HG02642 (cell line): ENCODE results near the gene BLOC1S3.

ENCODE experiments used
- ATAC-seq: cut with Tn5 transposase; IDR thresholded peaks from one replicate; pipeline ENCODE4 v1.9.1; 2021; ENCODE audit warnings: mild to moderate bottlenecking; ENCODE audit not compliant: unreplicated experiment, poor library complexity

Gene BLOC1S3

DNA sequence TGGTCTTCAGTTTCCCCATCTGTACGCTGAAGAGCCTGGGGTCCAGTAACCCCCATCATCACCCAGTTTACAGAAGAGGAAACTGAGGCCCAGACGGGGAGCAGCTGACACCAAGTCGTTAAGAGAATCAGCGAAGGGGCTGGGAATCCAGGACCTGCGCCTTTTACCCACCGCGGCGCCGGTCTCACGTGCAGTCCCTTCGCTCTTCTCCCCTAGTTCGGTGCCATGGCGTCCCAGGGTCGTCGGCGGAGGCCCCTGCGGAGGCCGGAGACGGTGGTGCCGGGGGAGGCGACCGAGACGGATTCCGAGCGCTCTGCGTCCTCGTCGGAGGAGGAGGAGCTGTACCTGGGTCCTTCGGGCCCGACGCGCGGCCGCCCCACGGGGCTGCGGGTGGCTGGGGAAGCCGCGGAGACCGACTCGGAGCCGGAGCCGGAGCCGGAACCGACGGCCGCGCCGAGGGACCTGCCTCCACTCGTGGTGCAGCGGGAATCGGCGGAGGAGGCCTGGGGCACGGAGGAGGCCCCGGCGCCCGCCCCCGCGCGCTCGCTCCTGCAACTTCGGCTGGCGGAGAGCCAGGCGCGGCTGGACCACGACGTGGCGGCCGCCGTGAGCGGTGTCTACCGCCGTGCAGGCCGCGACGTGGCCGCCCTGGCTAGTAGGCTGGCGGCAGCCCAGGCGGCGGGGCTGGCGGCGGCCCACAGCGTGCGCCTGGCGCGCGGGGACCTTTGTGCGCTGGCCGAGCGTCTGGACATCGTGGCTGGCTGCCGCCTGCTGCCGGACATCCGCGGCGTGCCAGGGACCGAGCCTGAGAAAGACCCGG, 698 bp downstream of the BLOC1S3 start:
- ATAC-seq: peak; percentile 6

DNA sequence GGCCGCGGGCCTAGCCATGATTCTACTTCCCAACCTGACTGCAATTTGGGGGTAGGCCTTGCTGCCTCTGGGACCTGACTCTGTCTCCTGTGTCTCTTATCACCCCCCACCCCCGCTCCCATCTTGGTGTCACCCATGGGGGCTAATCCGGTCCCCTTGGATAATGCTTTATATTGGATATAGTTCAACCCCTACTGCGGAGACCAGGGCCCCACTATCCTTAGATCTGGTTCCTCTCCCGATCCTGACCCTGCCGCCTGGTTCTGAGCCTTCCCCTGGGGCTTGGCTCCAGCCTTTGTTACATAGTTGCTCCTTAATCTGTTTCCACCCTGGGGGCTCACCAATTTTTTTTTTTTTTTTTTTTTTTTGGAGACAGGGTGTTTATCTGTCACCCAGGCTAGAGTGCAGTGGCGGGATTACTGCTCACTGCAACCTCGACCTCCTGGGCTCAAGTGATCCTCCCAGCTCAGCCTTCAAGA, 1.3 kb downstream of the BLOC1S3 start:
- no peak for ATAC-seq

DNA sequence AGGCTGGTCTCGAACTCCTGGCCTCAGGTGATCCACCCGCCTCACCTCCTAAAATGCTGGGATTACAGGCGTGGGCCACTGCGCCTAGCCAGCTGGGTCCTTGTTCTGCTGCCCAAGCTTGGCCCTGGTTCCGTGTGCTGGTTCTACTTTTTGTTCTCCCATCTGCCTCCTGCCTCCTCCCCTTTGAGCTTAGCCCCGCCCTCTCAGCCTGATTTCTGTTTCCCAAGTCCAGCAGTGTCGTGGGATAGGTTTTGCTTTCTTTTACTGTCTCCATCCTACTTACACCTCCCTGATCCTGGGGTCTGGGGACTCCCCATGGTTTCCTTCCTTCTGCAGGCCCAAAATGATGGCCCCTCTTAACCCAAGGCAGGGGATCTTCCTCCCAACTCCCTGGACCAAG, 2.4 kb downstream of the BLOC1S3 start:
- no peak for ATAC-seq

DNA sequence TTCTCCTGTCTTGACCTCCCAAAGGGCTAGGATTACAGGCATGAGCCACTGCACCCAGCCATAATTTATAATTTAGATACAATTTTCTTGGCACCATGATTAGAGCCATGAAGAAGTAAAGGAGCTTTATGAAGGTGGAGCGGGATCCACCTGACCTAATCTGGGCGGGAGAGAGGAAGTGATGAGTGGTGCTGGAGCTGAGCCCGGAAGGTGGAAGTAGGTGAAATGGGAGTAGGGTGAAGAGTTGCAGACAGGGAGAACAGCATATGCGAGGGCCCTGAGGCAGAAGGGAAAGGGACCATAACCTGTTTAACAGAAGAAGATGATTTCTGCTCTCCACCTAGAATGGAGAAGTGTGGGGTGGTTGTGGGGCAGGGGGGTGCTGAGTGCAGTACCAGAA, 4.2 kb downstream of the BLOC1S3 start:
- ATAC-seq: no peak

DNA sequence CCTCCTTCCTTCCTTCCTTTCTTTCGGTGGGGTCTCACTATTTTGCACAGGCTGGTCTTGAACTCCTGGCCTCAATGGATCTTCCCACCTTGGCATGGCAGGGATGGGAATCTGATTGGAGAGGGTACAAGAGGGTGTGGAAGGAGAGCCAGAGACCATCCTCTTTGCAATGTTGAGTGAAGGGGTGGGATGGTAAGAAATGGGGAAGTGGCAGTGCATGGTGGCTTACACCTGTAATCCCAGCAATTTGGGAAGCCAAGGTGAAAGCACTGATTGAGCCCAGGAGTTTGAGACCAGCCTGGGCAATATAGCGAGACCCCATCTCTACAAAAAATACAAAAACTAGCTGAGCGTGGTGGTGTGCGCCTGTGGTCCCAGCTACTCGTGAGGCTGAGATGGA, 5.5 kb downstream of the BLOC1S3 start:
- no peak for ATAC-seq

DNA sequence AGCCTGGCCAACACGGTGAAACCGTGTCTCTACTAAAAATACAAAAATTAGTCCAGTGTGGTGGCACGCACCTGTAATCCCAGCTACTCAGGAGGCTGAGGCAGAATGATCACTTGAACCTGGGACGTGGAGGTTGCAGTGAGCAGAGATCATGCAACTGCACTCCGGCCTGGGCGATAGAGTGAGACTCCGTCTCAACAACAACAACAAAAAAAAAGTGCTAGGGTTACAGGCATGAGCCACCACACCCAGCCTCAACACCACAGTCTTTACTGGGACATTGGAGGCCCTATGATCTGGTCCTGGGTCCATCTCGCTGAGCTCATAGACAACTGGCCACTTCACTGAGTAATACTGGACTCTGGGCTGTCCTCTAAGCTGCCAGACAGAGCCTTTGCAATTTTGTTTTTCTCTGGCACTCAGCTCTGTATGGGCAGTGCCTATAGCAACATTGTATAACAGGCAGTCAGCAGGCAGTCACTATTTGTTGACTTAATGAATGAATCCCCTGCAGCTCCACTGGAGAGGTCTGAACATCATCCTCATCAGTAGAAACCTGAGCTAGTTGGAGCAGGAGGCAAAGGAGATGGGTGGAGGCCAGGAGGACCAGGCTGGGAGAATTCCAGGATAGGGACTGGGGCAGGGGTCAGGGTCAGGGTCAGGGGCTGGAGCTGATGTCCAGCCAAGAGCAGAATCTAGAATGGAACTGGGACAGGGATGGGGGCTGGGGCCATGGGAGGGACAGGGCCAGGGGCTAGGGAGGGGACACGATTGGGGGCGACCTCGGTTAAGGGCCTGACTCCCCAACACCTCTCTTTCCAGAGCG, 8.1 kb downstream of the BLOC1S3 start:
- ATAC-seq: no peak

DNA sequence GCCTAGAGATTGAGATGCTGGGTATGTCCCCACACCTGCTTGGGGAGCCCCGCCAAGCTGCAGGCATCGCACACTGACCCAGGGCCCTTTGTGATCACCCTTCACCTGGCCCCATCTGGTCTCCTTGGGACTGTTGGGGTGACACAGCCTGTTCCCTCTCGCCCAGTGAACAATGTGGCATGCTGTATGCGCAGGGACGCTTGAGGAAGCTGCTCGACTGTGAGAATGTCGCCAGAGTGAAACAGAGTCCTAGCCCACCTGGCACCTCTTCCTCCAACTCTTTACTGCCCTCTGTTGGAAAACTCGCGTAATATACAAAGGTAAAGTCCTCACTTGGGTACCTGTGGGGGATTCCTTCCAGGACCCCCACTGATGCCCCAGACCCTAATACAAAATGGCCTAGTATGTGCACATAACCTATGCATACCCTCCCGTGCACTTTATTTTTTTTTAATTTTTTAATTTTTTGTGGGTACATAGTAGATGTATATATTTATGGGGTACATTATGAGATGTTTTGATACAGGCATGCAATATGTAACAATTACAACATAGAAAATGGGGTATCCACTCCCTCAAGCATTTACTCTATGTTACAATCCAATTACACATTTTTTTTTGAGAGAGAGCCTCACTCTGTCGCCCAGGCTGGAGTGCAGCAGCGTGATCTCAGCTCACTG, 9.0 kb downstream of the BLOC1S3 start:
- ATAC-seq: no peak

DNA sequence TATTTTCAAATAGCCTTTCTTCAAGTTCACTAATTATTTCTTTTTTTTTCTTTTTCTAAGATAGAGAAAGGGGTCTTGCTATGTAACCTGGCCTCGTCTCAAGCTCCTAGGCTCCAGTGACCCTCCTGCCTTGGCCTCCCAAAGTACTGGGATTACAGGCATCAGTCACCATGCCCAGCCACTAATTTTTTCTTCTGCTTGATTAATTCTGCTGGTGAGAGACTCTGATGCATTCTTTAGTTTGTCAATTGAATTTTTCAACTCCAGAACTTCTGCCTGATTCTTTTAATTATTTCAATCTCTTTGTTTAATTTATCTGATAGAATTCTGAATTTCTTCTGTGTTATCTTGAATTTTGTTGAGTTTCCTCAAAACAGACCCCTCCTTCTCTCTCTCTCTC, 11.4 kb downstream of the BLOC1S3 start:
- ATAC-seq: no peak

DNA sequence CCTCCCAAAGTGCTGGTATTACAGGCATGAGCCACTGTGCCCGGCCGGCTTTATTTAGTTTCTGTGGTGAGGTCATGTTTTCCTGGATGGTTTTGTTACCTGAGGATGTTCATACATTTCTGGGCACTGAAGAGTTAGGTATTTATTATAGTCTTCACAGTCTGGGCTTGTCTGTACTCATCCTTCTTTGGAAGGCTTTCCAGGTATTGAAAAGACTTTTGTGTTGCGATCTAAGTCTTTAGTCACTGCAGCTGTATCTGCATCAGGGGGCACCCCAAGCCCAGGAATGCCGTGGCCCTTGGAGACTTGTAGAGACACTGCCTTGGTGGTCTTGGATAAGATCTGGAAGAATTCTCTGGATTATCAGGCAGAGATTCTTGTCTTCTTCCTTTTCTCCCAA, 12.8 kb downstream of the BLOC1S3 start:
- ATAC-seq: no peak

DNA sequence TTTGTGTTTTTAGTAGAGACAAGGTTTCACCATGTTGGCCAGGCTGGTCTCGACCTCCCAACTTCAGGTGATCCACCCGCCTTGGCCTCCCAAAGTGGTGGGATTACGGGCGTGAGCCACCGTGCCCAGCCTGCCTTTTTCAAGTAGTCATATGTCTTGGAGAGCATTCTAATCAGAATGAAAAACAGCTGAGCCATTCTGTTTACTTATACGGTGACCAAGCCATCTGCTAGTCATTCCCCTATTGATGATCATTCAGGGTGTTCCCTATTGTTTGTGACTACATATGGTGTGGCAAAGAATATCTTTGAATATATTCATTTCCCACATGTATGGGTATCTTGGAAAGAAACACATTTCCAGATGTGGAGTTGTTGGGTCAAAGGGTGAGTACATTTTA, 17.2 kb downstream of the BLOC1S3 start:
- ATAC-seq: no peak

DNA sequence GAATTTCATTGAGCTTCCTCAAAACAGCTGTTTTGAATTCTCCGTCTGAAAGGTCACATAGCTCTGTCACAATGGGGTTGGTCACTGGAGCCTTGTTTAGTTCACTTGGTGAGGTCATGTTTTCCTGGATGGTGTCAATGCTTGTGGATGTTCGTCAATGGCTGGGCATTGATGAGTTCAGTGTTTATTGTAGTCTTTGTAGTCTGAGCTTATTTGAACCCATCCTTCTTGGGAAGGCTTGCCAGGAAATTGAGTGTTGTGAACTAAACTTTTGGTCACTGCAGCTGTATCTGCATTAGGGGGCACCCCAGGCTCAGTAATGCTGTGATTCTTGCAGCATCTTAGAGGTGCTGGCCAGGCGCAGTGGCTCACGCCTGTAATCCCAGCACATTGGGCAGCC, 22.0 kb downstream of the BLOC1S3 start:
- ATAC-seq: no peak

DNA sequence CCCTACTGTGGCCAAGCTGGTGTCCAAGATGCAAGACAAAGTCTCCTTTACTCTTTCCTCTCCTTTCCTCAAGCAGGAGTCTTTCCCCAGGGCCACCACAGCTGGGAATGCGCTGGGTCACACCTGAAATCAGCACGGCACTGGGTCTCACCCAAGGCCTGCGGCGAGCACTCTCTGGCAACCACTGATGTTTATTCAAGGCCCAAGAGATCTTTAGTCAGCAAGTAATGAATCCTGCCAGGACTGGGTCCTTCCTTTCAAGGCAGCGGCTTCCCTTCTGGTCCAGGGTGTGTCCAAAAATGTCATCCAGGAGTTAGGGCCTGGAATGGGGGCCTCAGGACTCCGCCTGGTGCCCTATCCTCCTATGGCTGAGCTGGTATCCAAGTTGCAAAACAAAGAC, 24.1 kb downstream of the BLOC1S3 start:
- no peak for ATAC-seq

DNA sequence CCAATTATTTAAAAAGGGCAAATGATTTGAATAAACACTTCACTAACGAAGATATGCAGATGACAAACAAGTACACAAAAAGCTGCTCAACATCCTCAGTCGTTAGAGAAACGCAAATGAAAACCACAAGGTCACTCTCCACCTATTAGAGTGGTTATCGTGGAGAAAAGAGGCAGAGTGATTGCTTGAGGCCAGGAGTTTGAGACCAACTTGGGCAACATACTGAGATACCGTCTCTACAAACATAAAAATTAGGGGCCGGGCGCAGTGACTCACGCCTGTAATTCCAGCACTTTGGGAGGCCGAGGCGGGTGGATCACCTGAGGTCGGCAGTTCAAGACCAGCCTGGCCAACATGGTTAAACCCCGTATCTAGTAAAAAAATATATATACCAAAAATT, 27.2 kb downstream of the BLOC1S3 start:
- no peak for ATAC-seq

DNA sequence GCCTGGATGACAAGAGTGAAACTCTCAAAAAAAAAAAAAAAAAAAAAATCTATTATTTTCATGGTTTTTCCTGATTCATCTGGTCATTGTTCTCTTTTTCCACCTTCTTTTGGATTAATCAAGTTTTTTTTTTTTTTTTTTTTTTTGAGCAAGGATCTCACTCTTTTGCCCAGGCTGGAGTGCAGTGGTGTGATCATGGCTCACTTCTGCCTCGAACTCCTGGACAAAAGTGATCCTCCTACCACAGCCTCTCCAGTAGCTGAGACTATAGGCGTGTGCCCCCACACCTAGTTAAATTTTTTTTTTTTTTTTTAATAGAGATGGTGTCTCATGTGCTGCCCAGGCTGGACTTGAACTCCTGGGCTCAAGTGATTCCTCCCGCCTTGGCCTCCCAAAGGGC, 27.7 kb downstream of the BLOC1S3 start:
- ATAC-seq: no peak

DNA sequence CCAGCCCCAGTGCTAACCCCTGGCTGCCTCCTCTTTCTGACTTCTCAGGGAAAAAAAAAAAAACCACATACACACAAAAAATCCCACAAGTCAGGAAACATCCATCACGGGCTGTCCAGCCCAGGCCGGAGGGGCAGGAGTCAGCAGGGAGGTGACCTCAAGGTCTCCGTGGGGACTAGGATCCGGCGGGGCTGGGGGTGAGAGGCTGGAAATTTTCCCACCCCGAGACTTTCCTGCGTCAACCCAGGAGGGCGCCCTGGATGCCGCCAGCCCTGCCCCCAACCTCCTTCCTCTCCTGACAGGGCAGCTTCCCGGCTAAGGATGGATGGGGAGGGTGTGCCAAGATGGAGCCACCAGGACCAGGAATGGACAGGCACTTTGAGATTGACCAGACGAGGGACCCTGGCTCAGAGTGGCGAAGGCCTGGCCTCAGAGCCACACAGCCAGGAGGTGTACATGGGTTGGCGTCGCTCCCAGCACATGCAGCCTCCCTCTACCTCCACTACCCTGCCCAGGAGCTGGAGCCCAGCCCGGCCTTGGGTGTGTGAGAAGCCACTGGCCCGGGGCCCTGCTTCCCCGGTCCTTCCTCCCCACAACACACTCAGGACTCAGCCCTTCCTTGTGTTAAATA, 33.3 kb downstream of the BLOC1S3 start:
- ATAC-seq: no peak

DNA sequence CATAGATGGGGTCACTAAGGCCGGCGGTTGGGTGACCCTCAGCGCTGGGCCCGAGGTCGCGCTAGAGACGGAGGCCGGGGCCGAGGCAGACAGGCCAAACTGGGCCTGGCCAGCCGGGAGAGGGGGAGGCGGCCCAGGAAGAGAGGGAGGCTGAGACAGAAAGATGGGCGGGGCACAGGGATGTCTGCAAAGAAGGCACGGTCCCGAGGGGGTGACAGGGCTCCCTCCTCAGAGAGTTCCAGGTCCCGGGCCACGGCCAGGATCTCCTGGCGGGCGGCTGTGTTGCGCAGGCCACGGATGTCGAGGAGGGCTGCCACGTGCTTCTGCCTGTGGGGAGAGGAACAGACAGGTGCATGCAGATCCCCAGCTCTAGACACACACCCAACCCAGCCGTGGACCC, 34.4 kb downstream of the BLOC1S3 start:
- ATAC-seq: no peak

DNA sequence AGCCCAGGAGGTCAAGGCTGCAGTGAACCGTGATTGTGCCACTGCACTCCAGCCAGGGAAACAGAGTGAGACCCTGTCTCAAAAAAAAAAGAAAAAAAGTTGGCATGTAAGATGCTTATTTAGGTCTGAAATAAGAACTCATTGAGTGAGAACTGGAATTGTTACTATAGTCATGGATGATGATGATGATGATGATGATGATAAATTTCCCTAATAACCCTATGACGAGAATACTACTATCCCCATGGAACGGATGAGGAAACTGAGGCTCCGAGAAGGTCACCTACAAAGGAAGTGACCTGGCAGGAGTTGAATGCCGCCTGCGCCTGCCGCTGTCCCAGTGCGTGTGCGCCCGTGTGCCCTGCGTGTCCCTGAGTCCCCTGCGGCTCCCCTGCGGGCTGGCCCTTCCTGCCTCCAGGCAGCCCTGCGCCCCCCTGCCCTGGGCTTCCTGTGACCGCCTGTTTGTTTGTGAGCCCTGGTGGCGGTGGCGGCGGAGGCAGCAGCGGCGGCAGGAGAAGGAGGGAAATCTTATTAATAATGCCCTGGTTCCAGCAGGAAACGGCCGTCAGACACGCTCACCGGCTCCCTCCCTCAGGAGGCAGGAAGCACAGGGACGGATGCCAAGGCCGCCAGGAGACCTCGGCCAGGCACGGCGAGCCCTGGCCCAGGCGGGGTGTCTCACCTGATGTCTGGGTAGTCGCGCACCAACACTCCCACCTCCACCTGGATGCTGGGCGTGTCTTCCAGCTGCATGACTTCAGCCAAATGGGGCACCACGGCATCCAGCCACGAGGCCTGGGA, 37.0 kb downstream of the BLOC1S3 start:
- ATAC-seq: no peak

DNA sequence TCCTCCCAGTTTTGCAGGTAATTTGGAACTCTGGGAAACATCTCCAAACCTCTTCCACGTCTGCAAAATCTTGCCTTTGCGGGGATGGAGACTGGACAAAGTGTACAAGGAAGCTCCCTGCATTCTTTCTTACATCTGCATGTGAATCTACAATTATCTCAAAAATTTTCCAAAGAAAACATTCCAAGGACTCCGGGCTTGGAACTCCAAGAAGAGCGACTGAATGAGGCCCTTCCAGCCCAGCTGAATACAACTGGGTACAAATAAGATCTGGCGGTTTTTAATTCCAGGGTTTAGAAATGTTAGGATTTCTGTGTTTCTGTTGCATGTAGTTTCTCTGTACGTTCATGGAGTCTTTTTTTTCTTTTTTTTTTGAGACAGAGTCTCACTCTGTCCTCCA, 38.1 kb downstream of the BLOC1S3 start:
- ATAC-seq: no peak

DNA sequence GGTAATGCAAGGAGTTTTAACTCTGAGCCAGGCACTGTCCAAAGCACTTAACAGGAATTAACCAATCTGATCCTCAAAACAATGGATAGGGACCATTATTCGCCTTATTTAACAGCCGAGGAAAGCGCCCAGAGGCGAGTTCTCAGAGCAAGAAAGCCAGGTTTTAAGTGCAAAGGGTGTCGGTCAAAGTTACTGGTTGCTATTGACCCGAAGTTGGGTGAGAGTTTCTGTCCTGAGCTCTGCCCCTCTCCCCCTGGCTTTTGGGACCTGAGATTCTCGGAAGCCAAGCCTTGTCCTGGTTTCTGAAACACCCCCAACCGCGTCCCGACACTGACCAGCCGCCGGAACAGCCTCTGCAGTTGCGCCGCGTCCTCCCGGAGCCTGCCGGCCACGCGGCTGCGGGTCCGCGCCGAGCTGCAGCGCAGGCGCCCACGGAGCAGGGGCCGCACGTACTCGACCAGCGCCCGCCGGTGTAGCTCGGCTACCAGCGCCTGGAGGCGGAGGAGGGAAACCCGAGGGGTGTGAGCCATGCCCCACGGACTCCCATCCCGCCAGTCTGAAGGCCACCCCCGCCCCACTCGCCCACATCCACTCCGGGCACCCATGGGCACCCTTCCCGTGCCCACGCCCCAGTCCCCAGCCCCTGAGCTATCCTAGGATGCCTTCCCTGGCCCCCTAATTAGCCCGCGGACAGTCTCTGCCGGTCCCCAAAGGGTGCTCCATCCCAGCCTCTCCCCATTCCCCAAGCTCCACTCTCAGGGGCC, 38.8 kb downstream of the BLOC1S3 start:
- ATAC-seq: no peak
